ENCODE data around the gene ITGB7. TPM values are rescaled to one million over a fixed set of nuclear protein-coding genes. Genes with fewer than 3 reads are reported as not detected.

Gene ITGB7
- total and polyA plus RNA-seq, 10 of the 15 experiments (the other 5 are each of a cell fraction or from before 2014, with no cell fraction given): 54.5 to 487 (median 252) TPM

DNA sequence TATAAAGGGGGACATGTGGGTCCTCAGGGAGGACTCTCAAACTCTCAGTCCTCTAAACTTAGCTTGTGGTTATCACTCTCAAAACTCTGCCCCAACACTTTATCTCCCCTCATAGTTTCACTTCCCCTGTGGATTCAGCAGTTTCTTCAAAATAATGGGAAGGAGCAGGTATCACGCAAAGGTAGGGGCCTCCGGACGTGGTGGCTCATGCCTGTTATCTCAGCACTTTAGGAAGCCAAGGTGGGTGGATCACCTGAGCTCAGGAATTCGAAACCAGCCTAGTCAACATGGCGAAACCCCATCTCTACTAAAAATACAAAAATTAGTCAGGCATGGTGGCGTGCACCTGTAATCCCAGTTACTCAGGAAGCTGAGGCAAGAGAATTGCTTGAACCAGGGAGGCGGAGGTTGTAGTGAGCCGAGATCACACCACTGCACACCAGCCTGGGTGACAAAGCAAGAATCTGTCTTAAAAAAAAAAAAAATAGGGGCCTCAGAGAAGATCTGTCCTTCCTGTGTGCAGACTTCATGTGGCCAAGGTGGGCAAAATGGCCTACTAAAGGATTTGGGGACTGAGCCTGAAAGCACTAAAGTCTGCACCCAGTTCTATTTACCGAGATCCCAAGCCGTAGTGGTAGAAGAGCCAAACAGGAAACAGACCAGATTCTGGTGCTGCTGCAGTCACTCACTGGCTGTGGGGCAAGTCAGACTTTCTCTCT, 6.4 kb downstream of the ITGB7 start (continued):
- peak; percentile 81 for TF ChIP-seq IRF4 (IDR thresholded peaks at IDR 0.05; ENCODE audit: low read depth, low read length)
- TF ChIP-seq HCFC1 (IDR thresholded peaks at IDR 0.05; ENCODE audit: low read length): no peak
- TF ChIP-seq, protein P1, sequence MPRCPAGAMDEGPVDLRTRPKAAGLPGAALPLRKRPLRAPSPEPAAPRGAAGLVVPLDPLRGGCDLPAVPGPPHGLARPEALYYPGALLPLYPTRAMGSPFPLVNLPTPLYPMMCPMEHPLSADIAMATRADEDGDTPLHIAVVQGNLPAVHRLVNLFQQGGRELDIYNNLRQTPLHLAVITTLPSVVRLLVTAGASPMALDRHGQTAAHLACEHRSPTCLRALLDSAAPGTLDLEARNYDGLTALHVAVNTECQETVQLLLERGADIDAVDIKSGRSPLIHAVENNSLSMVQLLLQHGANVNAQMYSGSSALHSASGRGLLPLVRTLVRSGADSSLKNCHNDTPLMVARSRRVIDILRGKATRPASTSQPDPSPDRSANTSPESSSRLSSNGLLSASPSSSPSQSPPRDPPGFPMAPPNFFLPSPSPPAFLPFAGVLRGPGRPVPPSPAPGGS (IDR thresholded peaks at IDR 0.05; ENCODE audit: borderline replicate concordance, insufficient read depth, low read depth, low read length, poor library complexity, severe bottlenecking): peak; percentile 14
- peak; percentile 98 for TF ChIP-seq NFXL1 (IDR thresholded peaks at IDR 0.05; ENCODE audit: borderline replicate concordance)
- TF ChIP-seq, protein P2, sequence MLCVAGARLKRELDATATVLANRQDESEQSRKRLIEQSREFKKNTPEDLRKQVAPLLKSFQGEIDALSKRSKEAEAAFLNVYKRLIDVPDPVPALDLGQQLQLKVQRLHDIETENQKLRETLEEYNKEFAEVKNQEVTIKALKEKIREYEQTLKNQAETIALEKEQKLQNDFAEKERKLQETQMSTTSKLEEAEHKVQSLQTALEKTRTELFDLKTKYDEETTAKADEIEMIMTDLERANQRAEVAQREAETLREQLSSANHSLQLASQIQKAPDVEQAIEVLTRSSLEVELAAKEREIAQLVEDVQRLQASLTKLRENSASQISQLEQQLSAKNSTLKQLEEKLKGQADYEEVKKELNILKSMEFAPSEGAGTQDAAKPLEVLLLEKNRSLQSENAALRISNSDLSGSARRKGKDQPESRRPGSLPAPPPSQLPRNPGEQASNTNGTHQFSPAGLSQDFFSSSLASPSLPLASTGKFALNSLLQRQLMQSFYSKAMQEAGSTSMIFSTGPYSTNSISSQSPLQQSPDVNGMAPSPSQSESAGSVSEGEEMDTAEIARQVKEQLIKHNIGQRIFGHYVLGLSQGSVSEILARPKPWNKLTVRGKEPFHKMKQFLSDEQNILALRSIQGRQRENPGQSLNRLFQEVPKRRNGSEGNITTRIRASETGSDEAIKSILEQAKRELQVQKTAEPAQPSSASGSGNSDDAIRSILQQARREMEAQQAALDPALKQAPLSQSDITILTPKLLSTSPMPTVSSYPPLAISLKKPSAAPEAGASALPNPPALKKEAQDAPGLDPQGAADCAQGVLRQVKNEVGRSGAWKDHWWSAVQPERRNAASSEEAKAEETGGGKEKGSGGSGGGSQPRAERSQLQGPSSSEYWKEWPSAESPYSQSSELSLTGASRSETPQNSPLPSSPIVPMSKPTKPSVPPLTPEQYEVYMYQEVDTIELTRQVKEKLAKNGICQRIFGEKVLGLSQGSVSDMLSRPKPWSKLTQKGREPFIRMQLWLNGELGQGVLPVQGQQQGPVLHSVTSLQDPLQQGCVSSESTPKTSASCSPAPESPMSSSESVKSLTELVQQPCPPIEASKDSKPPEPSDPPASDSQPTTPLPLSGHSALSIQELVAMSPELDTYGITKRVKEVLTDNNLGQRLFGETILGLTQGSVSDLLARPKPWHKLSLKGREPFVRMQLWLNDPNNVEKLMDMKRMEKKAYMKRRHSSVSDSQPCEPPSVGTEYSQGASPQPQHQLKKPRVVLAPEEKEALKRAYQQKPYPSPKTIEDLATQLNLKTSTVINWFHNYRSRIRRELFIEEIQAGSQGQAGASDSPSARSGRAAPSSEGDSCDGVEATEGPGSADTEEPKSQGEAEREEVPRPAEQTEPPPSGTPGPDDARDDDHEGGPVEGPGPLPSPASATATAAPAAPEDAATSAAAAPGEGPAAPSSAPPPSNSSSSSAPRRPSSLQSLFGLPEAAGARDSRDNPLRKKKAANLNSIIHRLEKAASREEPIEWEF (IDR thresholded peaks at IDR 0.05; ENCODE audit: insufficient replicate concordance, low read depth, low read length): no peak
- TF ChIP-seq MEF2A (IDR thresholded peaks at IDR 0.05; ENCODE audit: insufficient read depth, low read depth, low read length): peak; percentile 87
- TF ChIP-seq SREBF2 (IDR thresholded peaks at IDR 0.05; ENCODE audit: low read length): no peak
- peak; percentile 27; the same call in 1 of the 2 replicates for TF ChIP-seq NR2F1 (conservative IDR thresholded peaks at IDR 0.05)
- peak; percentile 31 for TF ChIP-seq E2F8 (IDR thresholded peaks at IDR 0.05; ENCODE audit: low read depth, partially characterized antibody)
- peak; percentile 71; the same call in 1 of the 2 replicates for TF ChIP-seq MLLT1 (IDR thresholded peaks at IDR 0.05)
- no peak for TF ChIP-seq USF1 (IDR thresholded peaks at IDR 0.05; ENCODE audit: borderline replicate concordance, extremely low read length, insufficient read depth, low read depth, low read length)
- TF ChIP-seq, protein P3, sequence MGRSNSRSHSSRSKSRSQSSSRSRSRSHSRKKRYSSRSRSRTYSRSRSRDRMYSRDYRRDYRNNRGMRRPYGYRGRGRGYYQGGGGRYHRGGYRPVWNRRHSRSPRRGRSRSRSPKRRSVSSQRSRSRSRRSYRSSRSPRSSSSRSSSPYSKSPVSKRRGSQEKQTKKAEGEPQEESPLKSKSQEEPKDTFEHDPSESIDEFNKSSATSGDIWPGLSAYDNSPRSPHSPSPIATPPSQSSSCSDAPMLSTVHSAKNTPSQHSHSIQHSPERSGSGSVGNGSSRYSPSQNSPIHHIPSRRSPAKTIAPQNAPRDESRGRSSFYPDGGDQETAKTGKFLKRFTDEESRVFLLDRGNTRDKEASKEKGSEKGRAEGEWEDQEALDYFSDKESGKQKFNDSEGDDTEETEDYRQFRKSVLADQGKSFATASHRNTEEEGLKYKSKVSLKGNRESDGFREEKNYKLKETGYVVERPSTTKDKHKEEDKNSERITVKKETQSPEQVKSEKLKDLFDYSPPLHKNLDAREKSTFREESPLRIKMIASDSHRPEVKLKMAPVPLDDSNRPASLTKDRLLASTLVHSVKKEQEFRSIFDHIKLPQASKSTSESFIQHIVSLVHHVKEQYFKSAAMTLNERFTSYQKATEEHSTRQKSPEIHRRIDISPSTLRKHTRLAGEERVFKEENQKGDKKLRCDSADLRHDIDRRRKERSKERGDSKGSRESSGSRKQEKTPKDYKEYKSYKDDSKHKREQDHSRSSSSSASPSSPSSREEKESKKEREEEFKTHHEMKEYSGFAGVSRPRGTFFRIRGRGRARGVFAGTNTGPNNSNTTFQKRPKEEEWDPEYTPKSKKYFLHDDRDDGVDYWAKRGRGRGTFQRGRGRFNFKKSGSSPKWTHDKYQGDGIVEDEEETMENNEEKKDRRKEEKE (IDR thresholded peaks at IDR 0.05): no peak
- no peak for TF ChIP-seq KDM1A (IDR thresholded peaks at IDR 0.05; ENCODE audit: borderline replicate concordance)

Measured in GM12878 (cell line).